Suprapubic skin (tissue), 4 donors: ENCODE measurements around the gene SHQ1.

Source experiments
- CTCF ChIP-seq, 2 donors: fragments of 200-600 bp in 1 of 2; fragments of 450-650 bp in 1 of 2; sonication (generic) in 1 of 2; IDR thresholded peaks; one replicate each; pipeline ENCODE4 v1.5.1; 2016 to 2019; ENCODE audit warnings: antibody characterized with exemption in 2 of 2, mild to moderate bottlenecking in 1 of 2, moderate library complexity in 1 of 2
- EP300 ChIP-seq: sonication (generic); formaldehyde crosslinking; IDR thresholded peaks from one replicate; pipeline ENCODE4 v1.6.1; 2017; ENCODE audit warnings: antibody characterized with exemption
- POLR2AphosphoS5 ChIP-seq, 3 donors: sonication (generic); formaldehyde crosslinking; IDR thresholded peaks; one replicate each; pipeline ENCODE4 v1.6.1; 2017; ENCODE audit warnings: antibody characterized with exemption in 3 of 3

- TF ChIP-seq CTCF (IDR thresholded peaks at IDR 0.05) (no peak), EP300 (no peak), POLR2AphosphoS5 (IDR thresholded peaks at IDR 0.05) (no peak)
Observed at GRCh38 chr3:72769758-72770540, 78.3 kb downstream of the SHQ1 start.
